Neural cell (in vitro differentiated cells): Measurements from ENCODE around the gene PON3. TPM values are rescaled to one million over a fixed set of nuclear protein-coding genes. Genes with fewer than 3 reads are reported as not detected.

Experiments used
- H2AFZ ChIP-seq: fragments of 200-600, 300-800 bp; sonication (generic), shearing (Covaris generic); 2 replicates; pipeline ENCODE4 v1.6.0; 2014; ENCODE audit warnings: low read depth, mild to moderate bottlenecking, antibody characterized with exemption, low read length, moderate library complexity
- H3F3A ChIP-seq: fragments of 200-600 bp; shearing (Covaris generic); 2 replicates; pipeline ENCODE4 v1.6.1; 2016; ENCODE audit warnings: mild to moderate bottlenecking, moderate library complexity, mixed read lengths, antibody characterized with exemption, low read length; ENCODE audit not compliant: insufficient read depth, poor library complexity, severe bottlenecking
- H3K27ac ChIP-seq: fragments of 200-600, 300-800 bp; sonication (generic), shearing (Covaris generic); 2 replicates; pipeline ENCODE4 v1.5.1; 2014; ENCODE audit warnings: mild to moderate bottlenecking, low read length, moderate library complexity
- H3K27me3 ChIP-seq: fragments of 300-800, 200-600 bp; sonication (generic), shearing (Covaris generic); 2 replicates; pipeline ENCODE4 v1.6.0; 2014; ENCODE audit warnings: mild to moderate bottlenecking, low read depth, low read length, moderate library complexity; ENCODE audit not compliant: insufficient read depth
- H3K36me3 ChIP-seq: fragments of 300-800, 200-600 bp; sonication (generic), shearing (Covaris generic); 2 replicates; pipeline ENCODE4 v1.5.1; 2014; ENCODE audit warnings: mild to moderate bottlenecking, antibody characterized with exemption, low read length, moderate library complexity; ENCODE audit not compliant: insufficient read depth
- H3K4me2 ChIP-seq: fragments of 300-800, 200-600 bp; sonication (generic), shearing (Covaris generic); 2 replicates; pipeline ENCODE4 v1.6.0; 2014; ENCODE audit warnings: mild to moderate bottlenecking, low read length
- H3K4me3 ChIP-seq: fragments of 300-800, 200-600 bp; sonication (generic), shearing (Covaris generic); 2 replicates; pipeline ENCODE4 v1.5.1; 2014; ENCODE audit warnings: mild to moderate bottlenecking, low read length, moderate library complexity
- H3K79me2 ChIP-seq: fragments of 200-600 bp; shearing (Covaris generic); replicated peaks from 2 replicates; pipeline ENCODE4 v1.6.0; 2014; ENCODE audit warnings: mild to moderate bottlenecking, low read length, moderate library complexity; ENCODE audit not compliant: insufficient read depth
- H3K9ac ChIP-seq: fragments of 300-800, 200-600 bp; sonication (generic), shearing (Covaris generic); 2 replicates; pipeline ENCODE4 v1.6.1; 2016; ENCODE audit warnings: mild to moderate bottlenecking, low read length, mixed read lengths
- H3K9me2 ChIP-seq: fragments of 200-600 bp; shearing (Covaris generic); 2 replicates; pipeline ENCODE4 v1.6.1; 2016; ENCODE audit warnings: mild to moderate bottlenecking, low read length, mixed read lengths; ENCODE audit not compliant: insufficient read depth
- H3K9me3 ChIP-seq: fragments of 200-600, 300-800 bp; sonication (generic), shearing (Covaris generic); 2 replicates; pipeline ENCODE4 v1.6.1; 2016; ENCODE audit warnings: mild to moderate bottlenecking, mixed run types, low read length, moderate library complexity, mixed read lengths
- H4K20me1 ChIP-seq: fragments of 200-600 bp; shearing (Covaris generic); 2 replicates; pipeline ENCODE4 v1.6.1; 2016; ENCODE audit warnings: mild to moderate bottlenecking, mixed run types; ENCODE audit not compliant: insufficient read depth
- CTCF ChIP-seq: fragments of 450-650 bp; IDR thresholded peaks from 2 replicates; pipeline ENCODE4 v1.5.1; 2014; ENCODE audit warnings: antibody characterized with exemption, mild to moderate bottlenecking, moderate library complexity; ENCODE audit not compliant: poor library complexity, severe bottlenecking
- EP300 ChIP-seq: fragments of 450-650 bp; conservative IDR thresholded peaks from 2 replicates; pipeline ENCODE4 v1.6.1; 2014; ENCODE audit warnings: antibody characterized with exemption, mild to moderate bottlenecking, moderate library complexity; ENCODE audit not compliant: poor library complexity, severe bottlenecking
- EZH2 ChIP-seq: fragments of 200-600, 300-800 bp; shearing (Covaris generic), sonication (generic); IDR thresholded peaks from 2 replicates; pipeline ENCODE4 v1.6.1; 2014; ENCODE audit warnings: antibody characterized with exemption, low read length, borderline replicate concordance, mild to moderate bottlenecking; ENCODE audit not compliant: insufficient read depth, poor library complexity, severe bottlenecking
- MXI1 ChIP-seq: fragments of 450-650 bp; conservative IDR thresholded peaks from 2 replicates; pipeline ENCODE4 v1.6.1; 2014; ENCODE audit warnings: antibody characterized with exemption, mild to moderate bottlenecking; ENCODE audit not compliant: poor library complexity, severe bottlenecking
- POLR2AphosphoS5 ChIP-seq: IDR thresholded peaks from 2 replicates; pipeline ENCODE4 v1.6.1; 2012
- RAD21 ChIP-seq: fragments of 450-650 bp; conservative IDR thresholded peaks from 2 replicates; pipeline ENCODE4 v1.6.1; 2014; ENCODE audit warnings: antibody characterized with exemption, mild to moderate bottlenecking, moderate library complexity
- REST ChIP-seq: IDR thresholded peaks from 2 replicates; pipeline ENCODE4 v1.6.1; 2012; ENCODE audit warnings: borderline replicate concordance
- SMC3 ChIP-seq: fragments of 450-650 bp; conservative IDR thresholded peaks from 2 replicates; pipeline ENCODE4 v1.6.1; 2014; ENCODE audit warnings: antibody characterized with exemption, mild to moderate bottlenecking, moderate library complexity; ENCODE audit not compliant: poor library complexity
- TAF1 ChIP-seq: IDR thresholded peaks from 2 replicates; pipeline ENCODE4 v1.6.1; 2012; ENCODE audit warnings: low read depth
- polyA plus RNA-seq: library from polyadenylated mRNA; depleted of rRNA; stranded (reverse); fragments of >200 nt; gene quantifications from 2 replicates; pipeline ENCODE4 v1.2.3, GENCODE V29; 2014

Gene PON3
- polyA plus RNA-seq, 1 donor from 2014 or later, result not detected

GRCh38 chr7:95430864-95431263 lies 34.7 kb upstream of the PON3 start:
- no peak overlapping the region for H3K4me3 ChIP-seq
- no peaks in the 10 kb centered on the region for H3K9me2 ChIP-seq
- no peak overlapping the region for H3K4me2 ChIP-seq
- no peak overlapping the region for H3K9ac ChIP-seq
- no peaks in the 10 kb centered on the region for H3K9me3 ChIP-seq
- H3K27me3 ChIP-seq, result no peaks in the 10 kb centered on the region
- peaks cover 11% of the 10 kb centered on the region for H3K79me2 ChIP-seq
- H3K36me3 ChIP-seq, result no peaks in the 10 kb centered on the region
- H3K27ac ChIP-seq, result no peak overlapping the region
- TF ChIP-seq MXI1, result no peak
- no peak for TF ChIP-seq RAD21
- no peak for TF ChIP-seq SMC3
- no peak for TF ChIP-seq REST
- TF ChIP-seq EP300, result no peak
- TF ChIP-seq POLR2AphosphoS5, result no peak
- no peak for TF ChIP-seq TAF1
- no peak for TF ChIP-seq EZH2
- no peak for TF ChIP-seq CTCF
- no peak overlapping the region for H2AFZ ChIP-seq
- no peaks in the 10 kb centered on the region for H3F3A ChIP-seq
- H4K20me1 ChIP-seq, result no peaks in the 10 kb centered on the region

GRCh38 chr7:95429241-95429990 lies 33.2 kb upstream of the PON3 start:
- Histone ChIP-seq H3K27me3 (no peaks in the 10 kb centered on the region), H3F3A (no peaks in the 10 kb centered on the region), H3K4me2 (no peak overlapping the region), H3K27ac (no peak overlapping the region), H3K4me3 (no peak overlapping the region), H3K9me2 (no peaks in the 10 kb centered on the region), H3K36me3 (no peaks in the 10 kb centered on the region), H4K20me1 (no peaks in the 10 kb centered on the region), H3K9me3 (no peaks in the 10 kb centered on the region), H3K79me2 (peaks cover 11% of the 10 kb centered on the region), H2AFZ (no peak overlapping the region), H3K9ac (no peak overlapping the region)
- TF ChIP-seq CTCF, result no peak
- no peak for TF ChIP-seq RAD21
- TF ChIP-seq MXI1, result no peak
- TF ChIP-seq REST, result no peak
- no peak for TF ChIP-seq TAF1
- TF ChIP-seq POLR2AphosphoS5, result no peak
- TF ChIP-seq EZH2, result no peak
- no peak for TF ChIP-seq SMC3
- no peak for TF ChIP-seq EP300
